Keratinocyte (primary cell): ENCODE results near the gene RASGRP3. TPM values are rescaled to one million over a fixed set of nuclear protein-coding genes. Genes with fewer than 3 reads are reported as not detected.

Experiments used
- DNase-seq: peaks from one replicate; pipeline ENCODE4 v3.0.0-alpha.2; 2011; ENCODE audit warnings: low read depth, missing footprints, low spot score
- FAIRE-seq: peaks from 2 replicates; lab custom pipeline; 2011; peaks lifted over from hg19 to GRCh38; lab: Jason Lieb, UNC
- H2AFZ ChIP-seq: 2 replicates; pipeline ENCODE4 v1.6.0; 2012; ENCODE audit warnings: low read length, control low read depth, inconsistent platforms; ENCODE audit not compliant: control insufficient read depth
- H3K27ac ChIP-seq: 2 replicates; pipeline ENCODE4 v1.5.1; 2011; ENCODE audit warnings: low read length; ENCODE audit not compliant: control insufficient read depth, insufficient read depth
- H3K27me3 ChIP-seq: 3 replicates; pipeline ENCODE4 v1.6.0; 2011; ENCODE audit warnings: low read length; ENCODE audit not compliant: control insufficient read depth, insufficient read depth; ENCODE audit errors: extremely low read depth
- H3K36me3 ChIP-seq, 2 experiments: 2 replicates in 1 of 2; 3 replicates in 1 of 2; pipeline ENCODE4 v1.5.1; 2011; ENCODE audit warnings: low read length in 2 of 2, mild to moderate bottlenecking in 1 of 2; ENCODE audit not compliant: control insufficient read depth in 2 of 2, insufficient read depth in 2 of 2; ENCODE audit errors: extremely low read depth in 1 of 2
- H3K4me1 ChIP-seq: 3 replicates; pipeline ENCODE4 v1.5.1; 2011; ENCODE audit warnings: low read length; ENCODE audit not compliant: control insufficient read depth, insufficient read depth; ENCODE audit errors: extremely low read depth
- H3K4me2 ChIP-seq: 3 replicates; pipeline ENCODE4 v1.6.0; 2011; ENCODE audit warnings: low read depth, low read length; ENCODE audit not compliant: control insufficient read depth, insufficient read depth; ENCODE audit errors: extremely low read depth
- H3K4me3 ChIP-seq, 3 experiments: fragments of 200-600 bp in 1 of 3; sonication (generic) in 1 of 3; 2 replicates in 2 of 3; 3 replicates in 1 of 3; pipeline ENCODE4 v1.5.1; 2011 to 2016; ENCODE audit warnings: low read length in 3 of 3, mild to moderate bottlenecking in 3 of 3, control low read depth in 2 of 3, inconsistent platforms in 1 of 3, low read depth in 1 of 3, mixed read lengths in 1 of 3, mixed run types in 1 of 3, moderate library complexity in 1 of 3; ENCODE audit not compliant: control insufficient read depth in 2 of 3, insufficient read depth in 2 of 3; ENCODE audit errors: extremely low read depth in 1 of 3
- H3K79me2 ChIP-seq: 2 replicates; pipeline ENCODE4 v1.6.0; 2012; ENCODE audit warnings: low read length; ENCODE audit not compliant: control insufficient read depth, insufficient read depth
- H3K9ac ChIP-seq: 3 replicates; pipeline ENCODE4 v1.6.0; 2011; ENCODE audit warnings: low read length; ENCODE audit not compliant: control insufficient read depth, insufficient read depth; ENCODE audit errors: extremely low read depth
- H3K9me1 ChIP-seq: 3 replicates; pipeline ENCODE4 v1.6.0; 2011; ENCODE audit warnings: low read length; ENCODE audit not compliant: control insufficient read depth, insufficient read depth; ENCODE audit errors: extremely low read depth
- H3K9me3 ChIP-seq: 2 replicates; pipeline ENCODE4 v1.5.1; 2012; ENCODE audit warnings: low read depth, low read length; ENCODE audit not compliant: control insufficient read depth
- H4K20me1 ChIP-seq: 3 replicates; pipeline ENCODE4 v1.6.0; 2011; ENCODE audit warnings: low read length; ENCODE audit not compliant: control insufficient read depth, insufficient read depth; ENCODE audit errors: extremely low read depth
- CTCF ChIP-seq, 3 experiments: IDR thresholded peaks in 1 of 3; conservative IDR thresholded peaks in 1 of 3; optimal IDR thresholded peaks in 1 of 3; 2 replicates in 2 of 3; 3 replicates in 1 of 3; pipeline versions ENCODE3 to v1.5.1; 2011; ENCODE audit warnings: low read length in 3 of 3, mild to moderate bottlenecking in 3 of 3, moderate library complexity in 2 of 3, control low read depth in 1 of 3, inconsistent platforms in 1 of 3; ENCODE audit not compliant: insufficient read depth in 2 of 3; ENCODE audit errors: extremely low read depth in 1 of 3
- EZH2 ChIP-seq: IDR thresholded peaks from one replicate; pipeline ENCODE4 v1.6.1; 2012; ENCODE audit warnings: inconsistent platforms, mild to moderate bottlenecking, low read length, moderate library complexity
- dilution Hi-C: fragments of 300-500 bp; cut with MboI; formaldehyde crosslinking; loops from one replicate; pipeline ENCODE4 v1.7.0; 2020; ENCODE audit warnings: low sequenced_read_pairs; ENCODE audit not compliant: extremely low pct_ligation_motif_present
- polyA plus RNA-seq, 5 experiments: library from polyadenylated mRNA; depleted of rRNA in 3 of 5; stranded (reverse) in 3 of 5; stranded (forward) in 1 of 5; unstranded in 1 of 5; fragments of >200 nt; gene quantifications; 1 replicate in 1 of 5; 2 replicates in 3 of 5; 3 replicates in 1 of 5; pipeline versions ENCODE4 v1.2.1 to v1.2.3, GENCODE V29; 2011 to 2012; ENCODE audit warnings: missing spikeins in 2 of 5, low read depth in 1 of 5, low replicate concordance in 1 of 5

RASGRP3 gene
- polyA plus RNA-seq, 1 donor (not counting 4 experiments of a cell fraction or from before 2014, with no cell fraction given), result 0.56 TPM

- Histone ChIP-seq H3K4me3 (no peak overlapping the region), H3K4me2 (no peak overlapping the region), H3K27me3 (no peaks in the 10 kb centered on the region), H3K36me3 (no peaks in the 10 kb centered on the region), H4K20me1 (no peaks in the 10 kb centered on the region), H3K9me3 (no peaks in the 10 kb centered on the region), H3K4me1 (peaks cover 9% of the 10 kb centered on the region), H3K9me1 (no peaks in the 10 kb centered on the region), H3K27ac (no peak overlapping the region), H3K9ac (no peak overlapping the region), H2AFZ (no peak overlapping the region), H3K79me2 (no peaks in the 10 kb centered on the region)
- FAIRE-seq (no peak), DNase-seq (no peak)
- dilution Hi-C loops, result no loop called here
- TF ChIP-seq CTCF (optimal IDR thresholded peaks at IDR 0.05 in 1 of 3, IDR thresholded peaks at IDR 0.05 in 1 of 3, conservative IDR thresholded peaks at IDR 0.05 in 1 of 3; ENCODE audit: extremely low read depth in 1 of 3, insufficient read depth in 2 of 3, low read length in 3 of 3) (no peak), EZH2 (no peak)
Observed at GRCh38 chr2:33531549-33532059, 55.2 kb downstream of the RASGRP3 start.

GRCh38 chr2:33532146-33532545, 55.7 kb downstream of the RASGRP3 start:
- Histone ChIP-seq H4K20me1 (no peaks in the 10 kb centered on the region), H3K9me1 (no peaks in the 10 kb centered on the region), H3K79me2 (no peaks in the 10 kb centered on the region), H3K9ac (no peak overlapping the region), H3K4me2 (no peak overlapping the region), H3K4me3 (no peak overlapping the region), H3K27ac (no peak overlapping the region), H3K9me3 (no peaks in the 10 kb centered on the region), H3K4me1 (peaks cover 9% of the 10 kb centered on the region), H2AFZ (no peak overlapping the region), H3K36me3 (no peaks in the 10 kb centered on the region), H3K27me3 (no peaks in the 10 kb centered on the region)
- DNase-seq (no peak), FAIRE-seq (no peak)
- TF ChIP-seq EZH2, result no peak
- TF ChIP-seq CTCF (optimal IDR thresholded peaks at IDR 0.05 in 1 of 3, IDR thresholded peaks at IDR 0.05 in 1 of 3, conservative IDR thresholded peaks at IDR 0.05 in 1 of 3; ENCODE audit: extremely low read depth in 1 of 3, insufficient read depth in 2 of 3, low read length in 3 of 3), result no peak
- dilution Hi-C loops, result no loop called here
